SK-N-SH (cell line): ENCODE measurements around the gene TRIP6. TPM values are rescaled to one million over a fixed set of nuclear protein-coding genes. Genes with fewer than 3 reads are reported as not detected.

Experiments
- CTCF ChIA-PET: fragments of 300-600, 350-600 bp; formaldehyde crosslinking; extraction: SDS; loops from one replicate; lab custom pipeline; 2021; lab: Yijun Ruan, JAX
- POLR2A ChIA-PET: fragments of 350-600 bp; sonication (Branson Sonifier 250); formaldehyde crosslinking; extraction: SDS; loops from one replicate; lab custom pipeline; 2020; ENCODE audit warnings: antibody characterized with exemption, inconsistent platforms; lab: Yijun Ruan, JAX
- DNase-seq: peaks from one replicate; pipeline ENCODE4 v3.0.0; 2012
- H2AFZ ChIP-seq: fragments of 200-600 bp; sonication (generic); 2 replicates; pipeline ENCODE4 v1.8.1; 2016; ENCODE audit warnings: antibody characterized with exemption, mild to moderate bottlenecking, low read depth
- H3F3A ChIP-seq: fragments of 200-600 bp; sonication (generic); replicated peaks from 2 replicates; pipeline ENCODE3; 2016; ENCODE audit warnings: antibody characterized with exemption, mild to moderate bottlenecking; ENCODE audit not compliant: insufficient read depth
- H3K27ac ChIP-seq, 2 experiments: fragments of 200-500 bp in 1 of 2; fragments of 200-600 bp in 1 of 2; sonication (Bioruptor generic) in 1 of 2; sonication (generic), shearing (Covaris generic) in 1 of 2; 2 replicates each; pipeline versions ENCODE4 v1.5.1 to v1.6.1; 2014 to 2016; ENCODE audit warnings: low read depth in 2 of 2, inconsistent platforms in 1 of 2, low read length in 1 of 2, mild to moderate bottlenecking in 1 of 2, mixed read lengths in 1 of 2
- H3K27me3 ChIP-seq: fragments of 200-600 bp; sonication (generic), shearing (Covaris generic); 2 replicates; pipeline ENCODE4 v1.6.1; 2016; ENCODE audit warnings: mixed run types; ENCODE audit not compliant: insufficient read depth
- H3K36me3 ChIP-seq, 2 experiments: fragments of 200-500 bp in 1 of 2; fragments of 200-600 bp in 1 of 2; sonication (Bioruptor generic) in 1 of 2; sonication (generic) in 1 of 2; replicated peaks in 1 of 2; 2 replicates each; pipeline versions ENCODE3 to v1.5.1; 2014 to 2016; ENCODE audit warnings: low read length in 1 of 2, mild to moderate bottlenecking in 1 of 2; ENCODE audit not compliant: insufficient read depth in 2 of 2, control insufficient read depth in 1 of 2
- H3K4me1 ChIP-seq, 2 experiments: fragments of 200-500 bp in 1 of 2; fragments of 200-600 bp in 1 of 2; sonication (Bioruptor generic) in 1 of 2; sonication (generic), shearing (Covaris generic) in 1 of 2; 2 replicates each; pipeline versions ENCODE4 v1.5.1 to v1.6.1; 2014 to 2016; ENCODE audit warnings: low read depth in 1 of 2, low read length in 1 of 2, mixed run types in 1 of 2; ENCODE audit not compliant: insufficient read depth in 2 of 2, control insufficient read depth in 1 of 2
- H3K4me2 ChIP-seq: fragments of 200-600 bp; sonication (generic), shearing (Covaris generic); 2 replicates; pipeline ENCODE4 v1.6.1; 2017; ENCODE audit warnings: mixed run types
- H3K4me3 ChIP-seq, 2 experiments: fragments of 200-500 bp in 1 of 2; fragments of 200-600 bp in 1 of 2; sonication (Bioruptor generic) in 1 of 2; sonication (generic), shearing (Covaris generic) in 1 of 2; 2 replicates each; pipeline versions ENCODE4 v1.5.1 to v1.8.1; 2014 to 2016; ENCODE audit warnings: low read depth in 2 of 2, inconsistent platforms in 1 of 2, low read length in 1 of 2, mild to moderate bottlenecking in 1 of 2, mixed read lengths in 1 of 2, moderate library complexity in 1 of 2
- H3K79me2 ChIP-seq: fragments of 200-600 bp; sonication (generic); 2 replicates; pipeline ENCODE4 v1.8.1; 2017; ENCODE audit warnings: mild to moderate bottlenecking; ENCODE audit not compliant: insufficient read depth
- H3K9ac ChIP-seq: fragments of 200-600 bp; sonication (generic); 2 replicates; pipeline ENCODE4 v1.6.1; 2017; ENCODE audit warnings: mixed run types
- H3K9me2 ChIP-seq: fragments of 200-600 bp; sonication (generic); 2 replicates; pipeline ENCODE4 v1.6.1; 2017; ENCODE audit warnings: mixed run types
- H3K9me3 ChIP-seq: fragments of 200-600 bp; sonication (generic); 2 replicates; pipeline ENCODE4 v1.6.1; 2017; ENCODE audit warnings: mixed run types, mild to moderate bottlenecking, moderate library complexity
- H4K20me1 ChIP-seq: fragments of 200-600 bp; sonication (generic); 2 replicates; pipeline ENCODE4 v1.6.1; 2017; ENCODE audit warnings: mild to moderate bottlenecking, mixed run types; ENCODE audit not compliant: insufficient read depth
- ELF1 ChIP-seq: IDR thresholded peaks from 2 replicates; pipeline ENCODE4 v1.4.0; 2012
- EP300 ChIP-seq, 2 experiments: IDR thresholded peaks; 2 replicates each; pipeline versions ENCODE4 v1.4.0 to v1.6.1; 2012; ENCODE audit warnings: borderline replicate concordance in 1 of 2, low read depth in 1 of 2, low read length in 1 of 2
- FOXJ3 ChIP-seq: sonication (generic); formaldehyde crosslinking; IDR thresholded peaks from 2 replicates; pipeline ENCODE4 v1.5.1; 2020; ENCODE audit warnings: mild to moderate bottlenecking, missing genetic modification reagents
- FOXM1 ChIP-seq: IDR thresholded peaks from 2 replicates; pipeline ENCODE4 v1.4.0; 2012; ENCODE audit warnings: low read depth, mild to moderate bottlenecking
- GATA2 ChIP-seq: sonication (generic); formaldehyde crosslinking; IDR thresholded peaks from 2 replicates; pipeline ENCODE4 v1.5.0; 2020; ENCODE audit warnings: mild to moderate bottlenecking, missing genetic modification reagents
- MEF2A ChIP-seq: IDR thresholded peaks from 2 replicates; pipeline ENCODE4 v1.4.0; 2012; ENCODE audit warnings: low read depth, borderline replicate concordance
- NFIC ChIP-seq: IDR thresholded peaks from 2 replicates; pipeline ENCODE4 v1.4.0; 2012; ENCODE audit warnings: borderline replicate concordance
- NRF1 ChIP-seq: IDR thresholded peaks from 2 replicates; pipeline ENCODE4 v1.6.1; 2012; ENCODE audit warnings: low read depth, mild to moderate bottlenecking, low read length
- POLR2AphosphoS5 ChIP-seq: IDR thresholded peaks from 2 replicates; pipeline ENCODE4 v1.6.1; 2012; ENCODE audit warnings: low read depth, low read length
- RAD21 ChIP-seq: IDR thresholded peaks from 2 replicates; pipeline ENCODE4 v1.6.1; 2012; ENCODE audit warnings: mild to moderate bottlenecking, low read length
- RCOR1 ChIP-seq: fragments of 150-350 bp; IDR thresholded peaks from 2 replicates; pipeline ENCODE4 v1.6.1; 2017; ENCODE audit warnings: antibody characterized with exemption, low read length
- RFX5 ChIP-seq: IDR thresholded peaks from 2 replicates; pipeline ENCODE4 v1.6.1; 2012; ENCODE audit warnings: mild to moderate bottlenecking, improper control_type of control experiment, low read length
- SIN3A ChIP-seq: IDR thresholded peaks from 2 replicates; pipeline ENCODE4 v1.6.1; 2012; ENCODE audit warnings: low read depth, mild to moderate bottlenecking, low read length, moderate library complexity, borderline replicate concordance
- TEAD4 ChIP-seq: IDR thresholded peaks from 2 replicates; pipeline ENCODE4 v1.4.0; 2012; ENCODE audit warnings: mild to moderate bottlenecking, borderline replicate concordance; ENCODE audit not compliant: insufficient read depth
- WGBS: methylation state at CpG from one replicate; pipeline ENCODE4 v1.1.6; 2017; ENCODE audit warnings: low lambda C conversion rate; 5-methylcytosine and 5-hydroxymethylcytosine counted together
- polyA plus RNA-seq, 3 experiments: library from polyadenylated mRNA; depleted of rRNA; stranded (reverse); fragments of >200 nt; gene quantifications; 2 replicates each; pipeline ENCODE4 v1.2.3, GENCODE V29; 2012
- TF ChIP-seq, protein P1 (sequence below): fragments of 200-600 bp; sonication (generic); IDR thresholded peaks from 2 replicates; pipeline ENCODE4 v1.6.1; 2017; ENCODE audit warnings: antibody characterized with exemption, mild to moderate bottlenecking, moderate library complexity
- TF ChIP-seq, protein P2 (sequence below): fragments of 150-350 bp; IDR thresholded peaks from 2 replicates; pipeline ENCODE4 v1.6.1; 2017; ENCODE audit warnings: antibody characterized with exemption, low read length, low read depth, borderline replicate concordance
- TF ChIP-seq, protein P3 (sequence below): fragments of 150-350 bp; IDR thresholded peaks from 2 replicates; pipeline ENCODE4 v1.6.1; 2016; ENCODE audit warnings: mild to moderate bottlenecking, low read depth, low read length
- TF ChIP-seq, protein P4 (sequence below): IDR thresholded peaks from 2 replicates; pipeline ENCODE4 v1.6.1; 2012; ENCODE audit warnings: mild to moderate bottlenecking, low read depth, low read length, moderate library complexity
- TF ChIP-seq, protein P5 (sequence below): IDR thresholded peaks from 2 replicates; pipeline ENCODE4 v1.4.0; 2012; ENCODE audit warnings: low read depth, borderline replicate concordance
- TF ChIP-seq, protein P6 (sequence below): IDR thresholded peaks from 2 replicates; pipeline ENCODE4; 2012

TRIP6 gene
- polyA plus RNA-seq, 1 of the 3 experiments (the other 2 are of a cell fraction), result 6.5 TPM

DNA sequence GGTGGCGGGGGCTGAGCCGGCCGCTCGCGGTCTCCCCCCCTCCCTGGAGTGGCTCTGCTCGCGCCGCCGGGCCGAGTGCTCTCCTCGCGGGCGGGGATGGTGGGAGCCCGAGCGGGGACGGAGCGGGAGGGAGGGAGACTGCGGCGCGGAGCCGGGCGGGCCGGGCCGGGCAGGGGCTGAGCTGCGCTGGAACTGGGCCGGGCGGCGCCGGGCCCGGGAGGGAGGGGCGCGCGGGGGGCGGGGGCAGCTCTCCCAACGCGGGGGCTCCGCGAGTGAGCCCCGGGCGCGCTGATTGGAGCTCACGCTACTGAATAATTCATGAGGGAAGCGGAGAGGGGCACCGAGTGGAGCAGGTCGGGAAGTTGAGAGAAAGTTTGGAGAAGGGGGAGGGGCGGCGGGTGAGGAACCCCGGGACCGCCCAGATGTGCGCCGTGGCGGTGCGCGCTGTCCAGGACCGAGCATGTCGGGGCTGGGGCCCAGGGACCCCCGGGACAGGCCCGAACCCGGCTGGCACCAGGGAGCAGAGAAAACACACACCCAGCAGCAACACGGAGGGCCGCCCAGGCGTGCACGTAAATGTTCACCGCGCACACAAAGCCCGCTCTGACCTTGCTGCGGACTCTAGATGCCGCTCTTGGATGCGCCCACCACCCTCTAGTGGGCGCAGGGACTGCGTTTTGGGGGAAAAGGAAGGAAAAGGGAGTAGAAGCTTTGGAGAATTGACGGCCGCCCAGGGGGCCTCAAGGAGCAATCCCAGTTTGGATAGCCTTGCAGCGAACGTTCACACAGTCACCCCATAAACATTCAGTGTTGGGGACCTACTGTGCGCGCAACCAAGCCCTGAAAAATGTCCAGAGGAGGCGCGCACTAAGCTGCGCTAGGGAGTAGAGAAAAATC lies 39.6 kb upstream of the TRIP6 start, which contains the start of gene EPHB4:
TSS of gene EPHB4 (minus strand) at position 194 of the 897 bp plus-strand sequence. CDS start 493 bp downstream, outside the sequence.
- Histone ChIP-seq H3K27ac (peak within 1 kb of the TSS; percentile 17 to 35), H3K79me2 (peaks cover 30% of the 10 kb centered on the region)
- POLR2A ChIA-PET, result interaction anchor here (0.9 to 1.8 kb wide), 5 partner anchors 25 to 241 kb away, joined by 3 to 8 read pairs (median 5); partner anchors contain the start of genes FBXO24, LRCH4, POP7 and SLC12A9
- TF ChIP-seq ELF1, result no peak
- no peak for TF ChIP-seq TEAD4
- peak; percentile 30; the same call in 1 of the 2 replicates for TF ChIP-seq NFIC
- TF ChIP-seq, protein P1, sequence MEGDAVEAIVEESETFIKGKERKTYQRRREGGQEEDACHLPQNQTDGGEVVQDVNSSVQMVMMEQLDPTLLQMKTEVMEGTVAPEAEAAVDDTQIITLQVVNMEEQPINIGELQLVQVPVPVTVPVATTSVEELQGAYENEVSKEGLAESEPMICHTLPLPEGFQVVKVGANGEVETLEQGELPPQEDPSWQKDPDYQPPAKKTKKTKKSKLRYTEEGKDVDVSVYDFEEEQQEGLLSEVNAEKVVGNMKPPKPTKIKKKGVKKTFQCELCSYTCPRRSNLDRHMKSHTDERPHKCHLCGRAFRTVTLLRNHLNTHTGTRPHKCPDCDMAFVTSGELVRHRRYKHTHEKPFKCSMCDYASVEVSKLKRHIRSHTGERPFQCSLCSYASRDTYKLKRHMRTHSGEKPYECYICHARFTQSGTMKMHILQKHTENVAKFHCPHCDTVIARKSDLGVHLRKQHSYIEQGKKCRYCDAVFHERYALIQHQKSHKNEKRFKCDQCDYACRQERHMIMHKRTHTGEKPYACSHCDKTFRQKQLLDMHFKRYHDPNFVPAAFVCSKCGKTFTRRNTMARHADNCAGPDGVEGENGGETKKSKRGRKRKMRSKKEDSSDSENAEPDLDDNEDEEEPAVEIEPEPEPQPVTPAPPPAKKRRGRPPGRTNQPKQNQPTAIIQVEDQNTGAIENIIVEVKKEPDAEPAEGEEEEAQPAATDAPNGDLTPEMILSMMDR, result peak; percentile 76
- TF ChIP-seq NRF1, result peak; percentile 57
- TF ChIP-seq, protein P2, sequence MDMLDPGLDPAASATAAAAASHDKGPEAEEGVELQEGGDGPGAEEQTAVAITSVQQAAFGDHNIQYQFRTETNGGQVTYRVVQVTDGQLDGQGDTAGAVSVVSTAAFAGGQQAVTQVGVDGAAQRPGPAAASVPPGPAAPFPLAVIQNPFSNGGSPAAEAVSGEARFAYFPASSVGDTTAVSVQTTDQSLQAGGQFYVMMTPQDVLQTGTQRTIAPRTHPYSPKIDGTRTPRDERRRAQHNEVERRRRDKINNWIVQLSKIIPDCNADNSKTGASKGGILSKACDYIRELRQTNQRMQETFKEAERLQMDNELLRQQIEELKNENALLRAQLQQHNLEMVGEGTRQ, result no peak
- peak; percentile 53; the same call in 1 of the 2 replicates for TF ChIP-seq SIN3A
- TF ChIP-seq, protein P3, sequence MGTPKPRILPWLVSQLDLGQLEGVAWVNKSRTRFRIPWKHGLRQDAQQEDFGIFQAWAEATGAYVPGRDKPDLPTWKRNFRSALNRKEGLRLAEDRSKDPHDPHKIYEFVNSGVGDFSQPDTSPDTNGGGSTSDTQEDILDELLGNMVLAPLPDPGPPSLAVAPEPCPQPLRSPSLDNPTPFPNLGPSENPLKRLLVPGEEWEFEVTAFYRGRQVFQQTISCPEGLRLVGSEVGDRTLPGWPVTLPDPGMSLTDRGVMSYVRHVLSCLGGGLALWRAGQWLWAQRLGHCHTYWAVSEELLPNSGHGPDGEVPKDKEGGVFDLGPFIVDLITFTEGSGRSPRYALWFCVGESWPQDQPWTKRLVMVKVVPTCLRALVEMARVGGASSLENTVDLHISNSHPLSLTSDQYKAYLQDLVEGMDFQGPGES, result no peak
- TF ChIP-seq RCOR1, result no peak
- TF ChIP-seq RAD21, result peak; percentile 55
- TF ChIP-seq EP300 (IDR thresholded peaks at IDR 0.05; ENCODE audit: borderline replicate concordance in 1 of 2, low read depth in 1 of 2, low read length in 1 of 2), result no peak
- TF ChIP-seq, protein P4, sequence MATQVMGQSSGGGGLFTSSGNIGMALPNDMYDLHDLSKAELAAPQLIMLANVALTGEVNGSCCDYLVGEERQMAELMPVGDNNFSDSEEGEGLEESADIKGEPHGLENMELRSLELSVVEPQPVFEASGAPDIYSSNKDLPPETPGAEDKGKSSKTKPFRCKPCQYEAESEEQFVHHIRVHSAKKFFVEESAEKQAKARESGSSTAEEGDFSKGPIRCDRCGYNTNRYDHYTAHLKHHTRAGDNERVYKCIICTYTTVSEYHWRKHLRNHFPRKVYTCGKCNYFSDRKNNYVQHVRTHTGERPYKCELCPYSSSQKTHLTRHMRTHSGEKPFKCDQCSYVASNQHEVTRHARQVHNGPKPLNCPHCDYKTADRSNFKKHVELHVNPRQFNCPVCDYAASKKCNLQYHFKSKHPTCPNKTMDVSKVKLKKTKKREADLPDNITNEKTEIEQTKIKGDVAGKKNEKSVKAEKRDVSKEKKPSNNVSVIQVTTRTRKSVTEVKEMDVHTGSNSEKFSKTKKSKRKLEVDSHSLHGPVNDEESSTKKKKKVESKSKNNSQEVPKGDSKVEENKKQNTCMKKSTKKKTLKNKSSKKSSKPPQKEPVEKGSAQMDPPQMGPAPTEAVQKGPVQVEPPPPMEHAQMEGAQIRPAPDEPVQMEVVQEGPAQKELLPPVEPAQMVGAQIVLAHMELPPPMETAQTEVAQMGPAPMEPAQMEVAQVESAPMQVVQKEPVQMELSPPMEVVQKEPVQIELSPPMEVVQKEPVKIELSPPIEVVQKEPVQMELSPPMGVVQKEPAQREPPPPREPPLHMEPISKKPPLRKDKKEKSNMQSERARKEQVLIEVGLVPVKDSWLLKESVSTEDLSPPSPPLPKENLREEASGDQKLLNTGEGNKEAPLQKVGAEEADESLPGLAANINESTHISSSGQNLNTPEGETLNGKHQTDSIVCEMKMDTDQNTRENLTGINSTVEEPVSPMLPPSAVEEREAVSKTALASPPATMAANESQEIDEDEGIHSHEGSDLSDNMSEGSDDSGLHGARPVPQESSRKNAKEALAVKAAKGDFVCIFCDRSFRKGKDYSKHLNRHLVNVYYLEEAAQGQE, result 0 out of 2 replicates have a peak, but pooled peaks have one; percentile 9
- TF ChIP-seq, protein P5, sequence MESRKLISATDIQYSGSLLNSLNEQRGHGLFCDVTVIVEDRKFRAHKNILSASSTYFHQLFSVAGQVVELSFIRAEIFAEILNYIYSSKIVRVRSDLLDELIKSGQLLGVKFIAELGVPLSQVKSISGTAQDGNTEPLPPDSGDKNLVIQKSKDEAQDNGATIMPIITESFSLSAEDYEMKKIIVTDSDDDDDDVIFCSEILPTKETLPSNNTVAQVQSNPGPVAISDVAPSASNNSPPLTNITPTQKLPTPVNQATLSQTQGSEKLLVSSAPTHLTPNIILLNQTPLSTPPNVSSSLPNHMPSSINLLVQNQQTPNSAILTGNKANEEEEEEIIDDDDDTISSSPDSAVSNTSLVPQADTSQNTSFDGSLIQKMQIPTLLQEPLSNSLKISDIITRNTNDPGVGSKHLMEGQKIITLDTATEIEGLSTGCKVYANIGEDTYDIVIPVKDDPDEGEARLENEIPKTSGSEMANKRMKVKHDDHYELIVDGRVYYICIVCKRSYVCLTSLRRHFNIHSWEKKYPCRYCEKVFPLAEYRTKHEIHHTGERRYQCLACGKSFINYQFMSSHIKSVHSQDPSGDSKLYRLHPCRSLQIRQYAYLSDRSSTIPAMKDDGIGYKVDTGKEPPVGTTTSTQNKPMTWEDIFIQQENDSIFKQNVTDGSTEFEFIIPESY, result no peak
- no peak for TF ChIP-seq GATA2
- TF ChIP-seq FOXM1, result no peak
- no peak for TF ChIP-seq RFX5
- TF ChIP-seq FOXJ3 (CRISPR knock-in tag), result no peak
- TF ChIP-seq, protein P6, sequence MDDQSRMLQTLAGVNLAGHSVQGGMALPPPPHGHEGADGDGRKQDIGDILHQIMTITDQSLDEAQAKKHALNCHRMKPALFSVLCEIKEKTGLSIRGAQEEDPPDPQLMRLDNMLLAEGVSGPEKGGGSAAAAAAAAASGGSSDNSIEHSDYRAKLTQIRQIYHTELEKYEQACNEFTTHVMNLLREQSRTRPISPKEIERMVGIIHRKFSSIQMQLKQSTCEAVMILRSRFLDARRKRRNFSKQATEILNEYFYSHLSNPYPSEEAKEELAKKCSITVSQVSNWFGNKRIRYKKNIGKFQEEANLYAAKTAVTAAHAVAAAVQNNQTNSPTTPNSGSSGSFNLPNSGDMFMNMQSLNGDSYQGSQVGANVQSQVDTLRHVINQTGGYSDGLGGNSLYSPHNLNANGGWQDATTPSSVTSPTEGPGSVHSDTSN, result no peak
- TF ChIP-seq MEF2A, result no peak
- peak; percentile 81 for TF ChIP-seq POLR2AphosphoS5

More for the DNA sequence above, 39.6 kb upstream of the TRIP6 start, which contains the start of gene EPHB4:
- Histone ChIP-seq H3K9me3 (no peaks in the 10 kb centered on the region), H3K36me3 (peaks cover 5 to 13% of the 10 kb centered on the region in 2 experiments), H3K4me2 (peak within 1 kb of the TSS; percentile 95), H3K27me3 (no peaks in the 10 kb centered on the region), H3F3A (peaks cover 5% of the 10 kb centered on the region), H4K20me1 (peaks cover 22% of the 10 kb centered on the region), H3K9ac (peak within 1 kb of the TSS; percentile 83), H3K4me1 (peaks cover 6 to 22% of the 10 kb centered on the region in 2 experiments; a peak in 2 of 4 replicates), H3K9me2 (no peaks in the 10 kb centered on the region), H3K4me3 (peak within 1 kb of the TSS; percentile 65 to 78), H2AFZ (peak within 1 kb of the TSS; percentile 87)
- 3% methylated on average over 47 of the region's 80 CpGs for WGBS
- peak; percentile 88 for DNase-seq
- CTCF ChIA-PET, result interaction anchor here (0.6 to 17.1 kb wide), 32 partner anchors 8 to 1187 kb away, joined by 3 to 220 read pairs (median 4); partner anchors contain the start of genes EPO, MOSPD3, POP7 and SLC12A9
